Measurements from ENCODE around the gene KIRREL3. TPM values are rescaled to one million over a fixed set of nuclear protein-coding genes. Genes with fewer than 3 reads are reported as not detected.

KIRREL3 gene
- total and polyA plus RNA-seq, 10 donors = 0.50 to 5.4 (median 2.0) TPM

GRCh38 chr11:126781942-126782341 lies 218.6 kb downstream of the KIRREL3 start:
- WGBS, 5 donors = 61 to 81% (median 75%) methylated on average over 5 of the region's 5 CpGs
- H3K27me3 ChIP-seq (replicated peaks in 1 of 7) = peaks cover 0 to 13% (median 0%) of the 10 kb centered on the region in 7 donors

GRCh38 chr11:126776119-126776518 lies 224.5 kb downstream of the KIRREL3 start:
- intact Hi-C loops (cut with DNase I; ENCODE audit: low total_unique reads) = no loop called here
- DNase-seq = no peak
- no peaks in the 10 kb centered on the region for H3K36me3 ChIP-seq
- no peak overlapping the region for H3K27ac ChIP-seq
- 85 to 97% (median 90%) methylated on average over 3 of the region's 3 CpGs for WGBS, 5 donors
- H3K4me1 ChIP-seq = no peaks in the 10 kb centered on the region
- TF ChIP-seq POLR2AphosphoS5 (IDR thresholded peaks at IDR 0.05) = no peak
- no peak for TF ChIP-seq CTCF (IDR thresholded peaks at IDR 0.05 in 8 of 11, conservative IDR thresholded peaks at IDR 0.05 in 3 of 11)
- TF ChIP-seq POLR2A (IDR thresholded peaks at IDR 0.05) = no peak
- peaks cover 0 to 17% (median 0%) of the 10 kb centered on the region in 7 donors for H3K27me3 ChIP-seq (replicated peaks in 1 of 7)
- no peak overlapping the region for H3K4me3 ChIP-seq
- H3K9me3 ChIP-seq = no peaks in the 10 kb centered on the region

More at GRCh38 chr11:126781942-126782341, 218.6 kb downstream of the KIRREL3 start:
- no peaks in the 10 kb centered on the region for H3K9me3 ChIP-seq
- no peak for TF ChIP-seq CTCF (IDR thresholded peaks at IDR 0.05 in 8 of 11, conservative IDR thresholded peaks at IDR 0.05 in 3 of 11)
- TF ChIP-seq POLR2A (IDR thresholded peaks at IDR 0.05) = no peak
- no peak for TF ChIP-seq POLR2AphosphoS5 (IDR thresholded peaks at IDR 0.05)
- no peaks in the 10 kb centered on the region for H3K36me3 ChIP-seq
- H3K27ac ChIP-seq = no peak overlapping the region
- H3K4me3 ChIP-seq = no peak overlapping the region
- H3K4me1 ChIP-seq = no peaks in the 10 kb centered on the region
- DNase-seq = no peak
- intact Hi-C loops (cut with DNase I; ENCODE audit: low total_unique reads) = no loop called here

- no peaks in the 10 kb centered on the region for H3K4me1 ChIP-seq
- no peak for DNase-seq
- H3K27me3 ChIP-seq (replicated peaks in 1 of 7) = peaks cover 0 to 7% (median 0%) of the 10 kb centered on the region in 7 donors
- no peak overlapping the region for H3K4me3 ChIP-seq
- no peaks in the 10 kb centered on the region for H3K36me3 ChIP-seq
- intact Hi-C loops (cut with DNase I; ENCODE audit: low total_unique reads) = no loop called here
- no peak overlapping the region for H3K27ac ChIP-seq
- H3K9me3 ChIP-seq = no peaks in the 10 kb centered on the region
- WGBS, 5 donors = 76 to 87% (median 81%) methylated on average over 8 of the region's 8 CpGs
- TF ChIP-seq CTCF (IDR thresholded peaks at IDR 0.05 in 8 of 11, conservative IDR thresholded peaks at IDR 0.05 in 3 of 11) (no peak), POLR2A (IDR thresholded peaks at IDR 0.05) (no peak), POLR2AphosphoS5 (IDR thresholded peaks at IDR 0.05) (no peak)
Measured at GRCh38 chr11:126772267-126772666, 228.3 kb downstream of the KIRREL3 start.

- Histone ChIP-seq H3K27ac (no peak overlapping the region), H3K4me1 (no peaks in the 10 kb centered on the region), H3K27me3 (replicated peaks in 1 of 7) (peaks cover 0 to 4% (median 0%) of the 10 kb centered on the region in 7 donors), H3K4me3 (no peak overlapping the region), H3K9me3 (no peaks in the 10 kb centered on the region), H3K36me3 (no peaks in the 10 kb centered on the region)
- TF ChIP-seq POLR2A (IDR thresholded peaks at IDR 0.05) (no peak), POLR2AphosphoS5 (IDR thresholded peaks at IDR 0.05) (no peak), CTCF (IDR thresholded peaks at IDR 0.05 in 8 of 11, conservative IDR thresholded peaks at IDR 0.05 in 3 of 11) (no peak)
- 82 to 88% (median 86%) methylated on average over 10 of the region's 10 CpGs for WGBS, 5 donors
- no peak for DNase-seq
- intact Hi-C loops (cut with DNase I; ENCODE audit: low total_unique reads) = no loop called here
Measured at GRCh38 chr11:126768702-126769101, 231.9 kb downstream of the KIRREL3 start.
